ENCODE results near the gene VMAC.

The VMAC gene

DNA sequence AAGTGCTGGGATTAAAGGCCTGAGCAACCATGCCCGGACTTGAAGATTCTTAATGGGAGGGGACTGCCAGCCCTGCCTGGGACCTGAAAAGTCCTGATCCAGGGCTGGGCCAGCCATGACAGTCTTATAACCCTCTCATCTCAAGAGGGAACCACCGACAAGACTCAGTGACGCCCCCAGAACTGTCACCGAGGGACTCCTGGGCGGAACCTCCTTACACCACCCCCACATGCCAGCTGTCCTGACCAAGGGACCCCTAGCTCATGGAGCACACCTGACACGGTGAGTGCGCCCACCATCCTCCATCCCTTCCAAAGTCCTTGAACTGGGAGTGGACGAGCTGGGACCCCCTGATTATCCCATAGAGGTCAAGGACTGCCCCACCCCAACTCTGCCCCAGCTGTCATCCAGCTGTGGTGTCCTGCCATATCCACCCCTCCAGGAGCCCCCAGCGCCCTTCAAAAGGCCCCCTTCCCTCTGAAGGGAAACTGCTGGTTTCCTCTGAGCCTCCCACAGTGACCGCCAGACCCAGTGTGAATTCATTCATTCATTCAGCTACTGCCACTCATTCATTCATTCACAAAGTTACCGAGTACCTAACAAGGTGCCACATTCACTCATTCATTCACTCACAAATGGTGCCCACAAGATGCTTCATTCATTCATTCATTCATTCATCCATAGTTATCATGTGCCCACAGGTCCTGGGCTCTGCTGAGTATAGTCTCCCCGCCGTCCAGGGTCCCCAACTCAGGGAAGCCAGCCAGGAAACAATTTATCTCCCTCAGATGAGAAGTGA is 4.7 kb upstream of the VMAC start:
- ChIA-PET POLR2A (no interaction called here), CTCF (interaction anchor here (0.7 to 1.0 kb wide), 2 partner anchors 68 to 592 kb away, joined by 3 read pairs; no protein-coding TSS in a partner anchor)
- DNase-seq (ENCODE audit: extremely low spot score): no peak
- TF ChIP-seq CTBP1 (IDR thresholded peaks at IDR 0.05; ENCODE audit: borderline replicate concordance) (no peak), L3MBTL2 (conservative IDR thresholded peaks at IDR 0.05) (no peak), BHLHE40 (IDR thresholded peaks at IDR 0.05; ENCODE audit: borderline replicate concordance) (no peak), FOXA1 (IDR thresholded peaks at IDR 0.05) (no peak), ZNF384 (IDR thresholded peaks at IDR 0.05) (no peak), SUZ12 (IDR thresholded peaks at IDR 0.05) (no peak)

DNA sequence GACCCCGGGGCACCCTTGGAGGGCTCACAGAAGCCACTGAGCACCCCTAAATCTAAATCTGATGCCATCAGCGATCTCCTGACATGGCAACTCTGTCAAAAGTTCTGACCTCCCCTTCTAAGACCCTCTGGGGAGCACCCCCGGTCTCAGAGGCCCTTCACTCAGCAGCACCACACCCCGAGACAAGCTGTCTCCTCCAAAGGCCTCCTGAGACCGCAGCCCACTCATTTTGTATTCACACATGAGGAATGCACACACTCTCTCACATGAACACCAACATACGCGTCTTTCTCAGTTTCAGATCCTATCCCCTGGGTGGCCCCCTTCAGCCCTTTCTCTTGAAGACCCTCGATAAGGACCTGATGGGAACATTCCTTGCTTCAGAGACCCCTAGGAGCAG is 3.7 kb upstream of the VMAC start:
- ChIA-PET CTCF (interaction anchor here (1.0 kb wide), 1 partner anchor 67 kb away, joined by 3 read pairs; no protein-coding TSS in a partner anchor), POLR2A (no interaction called here)
- DNase-seq (ENCODE audit: extremely low spot score): no peak
- no peak for TF ChIP-seq CTBP1 (IDR thresholded peaks at IDR 0.05; ENCODE audit: borderline replicate concordance)
- no peak for TF ChIP-seq BHLHE40 (IDR thresholded peaks at IDR 0.05; ENCODE audit: borderline replicate concordance)
- TF ChIP-seq TARDBP (IDR thresholded peaks at IDR 0.05): no peak
- no peak for TF ChIP-seq HDGF (IDR thresholded peaks at IDR 0.05; ENCODE audit: borderline replicate concordance)
- TF ChIP-seq ARNT (IDR thresholded peaks at IDR 0.05): no peak
- no peak for TF ChIP-seq SUZ12 (IDR thresholded peaks at IDR 0.05)
- no peak for TF ChIP-seq NFRKB (IDR thresholded peaks at IDR 0.05)
- TF ChIP-seq ELF4 (IDR thresholded peaks at IDR 0.05): no peak
- TF ChIP-seq, protein P1, sequence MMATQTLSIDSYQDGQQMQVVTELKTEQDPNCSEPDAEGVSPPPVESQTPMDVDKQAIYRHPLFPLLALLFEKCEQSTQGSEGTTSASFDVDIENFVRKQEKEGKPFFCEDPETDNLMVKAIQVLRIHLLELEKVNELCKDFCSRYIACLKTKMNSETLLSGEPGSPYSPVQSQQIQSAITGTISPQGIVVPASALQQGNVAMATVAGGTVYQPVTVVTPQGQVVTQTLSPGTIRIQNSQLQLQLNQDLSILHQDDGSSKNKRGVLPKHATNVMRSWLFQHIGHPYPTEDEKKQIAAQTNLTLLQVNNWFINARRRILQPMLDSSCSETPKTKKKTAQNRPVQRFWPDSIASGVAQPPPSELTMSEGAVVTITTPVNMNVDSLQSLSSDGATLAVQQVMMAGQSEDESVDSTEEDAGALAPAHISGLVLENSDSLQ (IDR thresholded peaks at IDR 0.05): no peak
- TF ChIP-seq L3MBTL2 (conservative IDR thresholded peaks at IDR 0.05): no peak
- TF ChIP-seq ZNF384 (IDR thresholded peaks at IDR 0.05): no peak
- no peak for TF ChIP-seq SP1 (IDR thresholded peaks at IDR 0.05)
- no peak for TF ChIP-seq LEF1 (IDR thresholded peaks at IDR 0.05; ENCODE audit: borderline replicate concordance)
- no peak for TF ChIP-seq FOXA1 (IDR thresholded peaks at IDR 0.05)
- no peak for TF ChIP-seq FOXM1 (IDR thresholded peaks at IDR 0.05; ENCODE audit: borderline replicate concordance)
- TF ChIP-seq FOXK2 (IDR thresholded peaks at IDR 0.05): no peak

DNA sequence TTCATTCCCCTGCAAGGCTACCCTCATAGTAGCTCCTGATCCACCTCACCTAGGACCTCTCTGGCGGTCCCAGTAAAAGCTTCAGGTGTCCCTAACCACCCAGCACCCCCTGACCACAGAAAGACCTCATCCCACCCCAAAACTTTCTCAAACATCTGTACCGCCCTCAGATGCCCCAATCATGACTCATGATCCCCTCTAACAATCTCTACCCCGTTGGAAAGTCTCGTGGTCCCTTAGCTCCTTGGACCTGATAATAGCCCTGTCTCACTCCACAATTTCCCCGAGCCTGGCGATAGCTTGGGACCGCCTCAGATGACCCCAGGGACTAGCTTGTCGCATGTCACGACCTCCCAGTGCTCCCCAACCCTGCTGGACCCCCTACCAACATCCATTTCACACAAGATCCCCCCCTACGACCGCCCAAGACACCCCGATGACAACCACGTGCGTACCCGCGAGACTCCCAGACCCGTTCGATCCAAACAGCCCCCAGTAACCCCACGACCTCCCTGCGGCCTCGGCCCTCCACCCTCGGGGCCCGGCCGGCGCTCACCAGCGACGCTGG is 1.5 kb upstream of the VMAC start:
- POLR2A ChIA-PET: interaction anchor here (0.9 to 2.9 kb wide), 15 partner anchors 10 to 185 kb away, joined by 3 to 32 read pairs (median 5); partner anchors contain the start of genes CAPS, DUS3L and NRTN
- TF ChIP-seq ARNT (IDR thresholded peaks at IDR 0.05) (no peak), SUZ12 (IDR thresholded peaks at IDR 0.05) (no peak), FOXM1 (IDR thresholded peaks at IDR 0.05; ENCODE audit: borderline replicate concordance) (no peak), LEF1 (IDR thresholded peaks at IDR 0.05; ENCODE audit: borderline replicate concordance) (no peak), FOXK2 (IDR thresholded peaks at IDR 0.05) (no peak), CTBP1 (IDR thresholded peaks at IDR 0.05; ENCODE audit: borderline replicate concordance) (no peak), SP1 (IDR thresholded peaks at IDR 0.05) (no peak)
- no peak for DNase-seq (ENCODE audit: extremely low spot score)
- CTCF ChIA-PET: interaction anchor here (1.8 to 2.0 kb wide), 2 partner anchors 99 to 119 kb away, joined by 5 to 9 read pairs; no protein-coding TSS in a partner anchor

DNA sequence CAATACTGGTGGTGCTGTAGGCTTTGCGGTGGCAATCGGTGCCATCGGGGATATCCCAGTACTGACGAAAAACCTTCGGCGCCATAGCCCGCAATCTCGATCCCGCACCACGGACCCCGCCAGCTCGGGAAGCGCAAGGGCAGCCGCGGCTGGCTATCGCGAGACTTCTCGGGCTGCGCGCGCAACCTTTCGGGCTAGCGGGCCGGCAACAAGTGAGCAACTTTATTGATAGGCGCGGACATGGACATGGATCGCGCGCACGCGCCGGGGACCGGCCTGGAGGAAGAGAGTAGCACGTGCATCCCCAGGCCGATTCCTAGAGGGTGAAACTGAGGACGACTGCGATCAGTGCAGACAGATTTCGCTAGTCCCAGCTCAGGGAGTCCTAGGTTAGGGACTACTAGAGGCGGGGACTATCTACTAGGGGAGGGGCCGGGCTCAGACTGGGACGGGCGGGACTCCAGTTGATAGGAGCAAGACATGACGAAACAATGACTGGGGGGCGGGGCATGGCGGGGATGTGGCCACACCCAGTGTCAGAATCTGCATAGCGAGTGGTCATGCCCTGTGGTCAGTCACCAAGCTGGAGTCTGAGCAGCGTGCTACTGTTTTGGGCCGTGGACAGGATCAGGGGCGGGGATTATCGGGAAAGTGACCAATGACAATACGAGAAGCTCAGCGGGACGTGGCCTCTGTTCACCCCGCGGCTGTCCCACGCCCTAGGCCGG is 884 bp upstream of the VMAC start, which contains the start of gene NDUFA11:
Gene NDUFA11 (minus strand): TSS at position 167 of the 728 bp plus-strand sequence. CDS start 82 bp downstream, at position 85.
- POLR2A ChIA-PET: interaction anchor here (0.6 to 2.9 kb wide), 19 partner anchors 11 to 217 kb away, joined by 3 to 32 read pairs (median 4); partner anchors contain the start of genes CAPS, CATSPERD, DUS3L and LONP1
- peak; percentile 92 for DNase-seq (ENCODE audit: extremely low spot score)
- TF ChIP-seq NFRKB (IDR thresholded peaks at IDR 0.05) (no peak), LEF1 (IDR thresholded peaks at IDR 0.05; ENCODE audit: borderline replicate concordance) (no peak), ARNT (IDR thresholded peaks at IDR 0.05) (no peak), L3MBTL2 (conservative IDR thresholded peaks at IDR 0.05) (peak; percentile 95), FOXM1 (IDR thresholded peaks at IDR 0.05; ENCODE audit: borderline replicate concordance) (no peak), TARDBP (IDR thresholded peaks at IDR 0.05) (no peak), FOXA1 (IDR thresholded peaks at IDR 0.05) (no peak), CTBP1 (IDR thresholded peaks at IDR 0.05; ENCODE audit: borderline replicate concordance) (no peak), BHLHE40 (IDR thresholded peaks at IDR 0.05; ENCODE audit: borderline replicate concordance) (no peak), HDGF (IDR thresholded peaks at IDR 0.05; ENCODE audit: borderline replicate concordance) (0 out of 2 replicates have a peak, but pooled peaks have one; percentile 25), ELF4 (IDR thresholded peaks at IDR 0.05) (peak; percentile 43; the same call in 1 of the 2 replicates), FOXK2 (IDR thresholded peaks at IDR 0.05) (no peak), SP1 (IDR thresholded peaks at IDR 0.05) (peak; percentile 48; the same call in 1 of the 2 replicates), SUZ12 (IDR thresholded peaks at IDR 0.05) (no peak), ZNF384 (IDR thresholded peaks at IDR 0.05) (no peak; the same call in 1 of the 2 replicates)
- TF ChIP-seq, protein P1 (IDR thresholded peaks at IDR 0.05): no peak
- CTCF ChIA-PET: interaction anchor here (0.6 to 1.8 kb wide), 5 partner anchors 12 to 127 kb away, joined by 3 to 8 read pairs (median 3); no protein-coding TSS in a partner anchor

DNA sequence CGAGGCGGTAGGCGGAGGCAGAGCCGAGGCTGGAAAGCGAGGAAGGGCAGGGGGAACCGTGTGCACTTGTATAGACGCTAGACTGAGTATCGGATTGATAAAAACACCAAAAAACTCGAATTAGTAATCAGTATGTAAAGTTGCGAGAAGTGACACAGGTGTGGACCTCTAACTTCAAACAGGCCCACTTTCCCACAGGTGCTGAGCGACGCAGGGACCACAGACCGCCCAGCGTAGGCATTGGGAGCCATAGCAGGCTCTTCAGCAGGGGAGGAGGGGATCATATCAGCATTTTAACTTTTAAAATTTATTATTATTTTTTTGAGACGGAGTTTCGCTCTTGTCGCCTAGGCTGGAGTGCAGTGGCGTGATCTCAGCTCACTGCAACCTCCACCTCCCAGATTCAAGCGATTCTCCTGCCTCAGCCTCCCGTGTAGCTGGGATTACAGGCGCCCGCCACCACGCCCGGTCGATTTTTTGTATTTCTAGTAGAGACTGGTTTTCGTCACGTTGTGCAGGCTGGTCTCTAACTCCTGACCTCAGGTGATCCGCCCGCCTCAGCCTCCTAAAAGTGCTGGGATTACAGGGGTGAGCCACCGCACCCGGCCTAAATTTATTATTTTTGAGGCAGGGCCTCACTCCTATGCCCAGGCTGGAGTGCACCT is 574 bp downstream of the VMAC start:
- POLR2A ChIA-PET: interaction anchor here (1.2 kb wide), 1 partner anchor 15 kb away, joined by 3 read pairs; no protein-coding TSS in a partner anchor
- CTCF ChIA-PET: interaction anchor here (0.7 kb wide), 1 partner anchor 158 kb away, joined by 3 read pairs; no protein-coding TSS in a partner anchor
- no peak for DNase-seq (ENCODE audit: extremely low spot score)
- TF ChIP-seq TARDBP (IDR thresholded peaks at IDR 0.05) (no peak), ZNF384 (IDR thresholded peaks at IDR 0.05) (no peak), SUZ12 (IDR thresholded peaks at IDR 0.05) (no peak), FOXK2 (IDR thresholded peaks at IDR 0.05) (no peak), SP1 (IDR thresholded peaks at IDR 0.05) (no peak), FOXA1 (IDR thresholded peaks at IDR 0.05) (no peak), ELF4 (IDR thresholded peaks at IDR 0.05) (no peak), NFRKB (IDR thresholded peaks at IDR 0.05) (no peak), BHLHE40 (IDR thresholded peaks at IDR 0.05; ENCODE audit: borderline replicate concordance) (no peak), FOXM1 (IDR thresholded peaks at IDR 0.05; ENCODE audit: borderline replicate concordance) (no peak), HDGF (IDR thresholded peaks at IDR 0.05; ENCODE audit: borderline replicate concordance) (no peak), LEF1 (IDR thresholded peaks at IDR 0.05; ENCODE audit: borderline replicate concordance) (no peak), L3MBTL2 (conservative IDR thresholded peaks at IDR 0.05) (no peak), CTBP1 (IDR thresholded peaks at IDR 0.05; ENCODE audit: borderline replicate concordance) (no peak), ARNT (IDR thresholded peaks at IDR 0.05) (no peak)
- TF ChIP-seq, protein P1 (IDR thresholded peaks at IDR 0.05): no peak
